Smooth muscle cell (in vitro differentiated cells): ENCODE results near the gene C2CD4B. TPM values are rescaled to one million over a fixed set of nuclear protein-coding genes. Genes with fewer than 3 reads are reported as not detected.

ENCODE experiments used
- DNase-seq: peaks from one replicate; lab custom pipeline; 2025; ENCODE audit not compliant: unreplicated experiment; lab: John Stamatoyannopoulos, UW
- H2AFZ ChIP-seq: fragments of 200-600 bp; sonication (generic); 2 replicates; pipeline ENCODE4 v1.6.0; 2016; ENCODE audit warnings: antibody characterized with exemption, low read depth, mild to moderate bottlenecking
- H3F3A ChIP-seq: fragments of 200-600 bp; sonication (generic); 2 replicates; pipeline ENCODE4 v1.6.0; 2017; ENCODE audit warnings: antibody characterized with exemption, low read depth
- H3K27ac ChIP-seq: fragments of 200-600 bp; sonication (generic); 2 replicates; pipeline ENCODE4 v1.5.1; 2016; ENCODE audit warnings: low read depth, mild to moderate bottlenecking
- H3K27me3 ChIP-seq: fragments of 200-600 bp; sonication (generic); 2 replicates; pipeline ENCODE4 v1.6.1; 2016; ENCODE audit warnings: low read depth, mild to moderate bottlenecking
- H3K36me3 ChIP-seq: fragments of 200-600 bp; sonication (generic); 2 replicates; pipeline ENCODE4 v1.5.1; 2016; ENCODE audit warnings: low read depth
- H3K4me1 ChIP-seq: fragments of 200-600 bp; sonication (generic); 2 replicates; pipeline ENCODE4 v1.5.1; 2016; ENCODE audit warnings: low read depth
- H3K4me2 ChIP-seq: fragments of 200-600 bp; sonication (generic); 2 replicates; pipeline ENCODE4 v1.6.0; 2016; ENCODE audit warnings: mild to moderate bottlenecking
- H3K4me3 ChIP-seq: fragments of 200-600 bp; sonication (generic); 2 replicates; pipeline ENCODE4 v1.5.1; 2016; ENCODE audit warnings: mild to moderate bottlenecking
- H3K79me2 ChIP-seq: fragments of 200-600 bp; sonication (generic); 2 replicates; pipeline ENCODE4 v1.6.0; 2016; ENCODE audit warnings: low read depth, mild to moderate bottlenecking
- H3K9ac ChIP-seq: fragments of 200-600 bp; sonication (generic); 2 replicates; pipeline ENCODE4 v1.6.0; 2016; ENCODE audit warnings: low read depth
- H3K9me3 ChIP-seq: fragments of 200-600 bp; sonication (generic); replicated peaks from 2 replicates; pipeline ENCODE4 v1.5.1; 2016; ENCODE audit warnings: low read depth
- H4K20me1 ChIP-seq: fragments of 200-600 bp; sonication (generic); 2 replicates; pipeline ENCODE4 v1.6.0; 2016; ENCODE audit warnings: low read depth
- WGBS: methylation state at CpG from one replicate; pipeline ENCODE4 v1.1.7; 2016; ENCODE audit warnings: low lambda C conversion rate; 5-methylcytosine and 5-hydroxymethylcytosine counted together
- polyA plus RNA-seq: library from polyadenylated mRNA; unstranded; fragments of >200 nt; fragmentation: Nextera tagmentation; extraction: Ambion mirVana; gene quantifications from 2 replicates; pipeline ENCODE4 v1.2.1, GENCODE V29; 2016
- total RNA-seq: library from RNA; depleted of rRNA; stranded (reverse); fragments of >200 nt; gene quantifications from 2 replicates; pipeline ENCODE4 v1.2.3, GENCODE V29; 2014
- TF ChIP-seq, protein P1 (sequence below): fragments of 200-600 bp; sonication (generic); IDR thresholded peaks from 2 replicates; pipeline ENCODE4 v1.5.1; 2017; ENCODE audit warnings: borderline replicate concordance, mild to moderate bottlenecking, antibody characterized with exemption; ENCODE audit not compliant: insufficient read depth, poor library complexity, severe bottlenecking

Gene C2CD4B
- total and polyA plus RNA-seq, 2 experiments from 2014 or later = 0.71 to 0.81 TPM

- Histone ChIP-seq H3K9me3 (no peaks in the 10 kb centered on the region), H4K20me1 (no peaks in the 10 kb centered on the region), H3F3A (peaks cover 4% of the 10 kb centered on the region), H3K4me2 (no peak overlapping the region), H3K27ac (no peak overlapping the region), H3K27me3 (no peaks in the 10 kb centered on the region), H3K9ac (no peak overlapping the region), H3K79me2 (no peaks in the 10 kb centered on the region), H2AFZ (no peak overlapping the region), H3K36me3 (no peaks in the 10 kb centered on the region), H3K4me1 (no peaks in the 10 kb centered on the region), H3K4me3 (no peak overlapping the region)
- DNase-seq = no peak
- WGBS = 58% methylated on average over 2 of the region's 2 CpGs
- TF ChIP-seq, protein P1, sequence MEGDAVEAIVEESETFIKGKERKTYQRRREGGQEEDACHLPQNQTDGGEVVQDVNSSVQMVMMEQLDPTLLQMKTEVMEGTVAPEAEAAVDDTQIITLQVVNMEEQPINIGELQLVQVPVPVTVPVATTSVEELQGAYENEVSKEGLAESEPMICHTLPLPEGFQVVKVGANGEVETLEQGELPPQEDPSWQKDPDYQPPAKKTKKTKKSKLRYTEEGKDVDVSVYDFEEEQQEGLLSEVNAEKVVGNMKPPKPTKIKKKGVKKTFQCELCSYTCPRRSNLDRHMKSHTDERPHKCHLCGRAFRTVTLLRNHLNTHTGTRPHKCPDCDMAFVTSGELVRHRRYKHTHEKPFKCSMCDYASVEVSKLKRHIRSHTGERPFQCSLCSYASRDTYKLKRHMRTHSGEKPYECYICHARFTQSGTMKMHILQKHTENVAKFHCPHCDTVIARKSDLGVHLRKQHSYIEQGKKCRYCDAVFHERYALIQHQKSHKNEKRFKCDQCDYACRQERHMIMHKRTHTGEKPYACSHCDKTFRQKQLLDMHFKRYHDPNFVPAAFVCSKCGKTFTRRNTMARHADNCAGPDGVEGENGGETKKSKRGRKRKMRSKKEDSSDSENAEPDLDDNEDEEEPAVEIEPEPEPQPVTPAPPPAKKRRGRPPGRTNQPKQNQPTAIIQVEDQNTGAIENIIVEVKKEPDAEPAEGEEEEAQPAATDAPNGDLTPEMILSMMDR = no peak
Measured at GRCh38 chr15:62124973-62125303, 40.1 kb downstream of the C2CD4B start.

- Histone ChIP-seq H3K36me3 (no peaks in the 10 kb centered on the region), H4K20me1 (no peaks in the 10 kb centered on the region), H3K4me2 (no peak overlapping the region), H3K9ac (no peak overlapping the region), H2AFZ (no peak overlapping the region), H3K4me3 (no peak overlapping the region), H3F3A (peaks cover 8% of the 10 kb centered on the region), H3K79me2 (no peaks in the 10 kb centered on the region), H3K27me3 (no peaks in the 10 kb centered on the region), H3K9me3 (no peaks in the 10 kb centered on the region), H3K27ac (no peak overlapping the region), H3K4me1 (no peaks in the 10 kb centered on the region)
- TF ChIP-seq, protein P1 = no peak
- DNase-seq = no peak
- 78% methylated on average over 6 of the region's 6 CpGs for WGBS
Measured at GRCh38 chr15:62124176-62124972, 40.7 kb downstream of the C2CD4B start.

- 93% methylated on average over 2 of the region's 2 CpGs for WGBS
- DNase-seq = no peak
- H3K4me1 ChIP-seq = peaks cover 6% of the 10 kb centered on the region
Measured at GRCh38 chr15:62122249-62122648, 42.8 kb downstream of the C2CD4B start.

More at GRCh38 chr15:62122249-62122648, 42.8 kb downstream of the C2CD4B start:
- Histone ChIP-seq H3K4me3 (no peak overlapping the region), H3K27me3 (no peaks in the 10 kb centered on the region), H3K27ac (no peak overlapping the region), H3K4me2 (no peak overlapping the region), H3F3A (peaks cover 20% of the 10 kb centered on the region), H3K79me2 (no peaks in the 10 kb centered on the region), H2AFZ (no peak overlapping the region), H3K9me3 (no peaks in the 10 kb centered on the region), H3K36me3 (no peaks in the 10 kb centered on the region), H4K20me1 (no peaks in the 10 kb centered on the region), H3K9ac (no peak overlapping the region)
- TF ChIP-seq, protein P1 = no peak
